Activated CD8-positive, alpha-beta memory T cell treated with anti-CD3 and anti-CD28 coated beads, Interleukin-2, amount 10 ng/mL, durations not matched to agents 7 days and 5 days (primary cell): Measurements from ENCODE around the gene KCNQ4. TPM values are rescaled to one million over a fixed set of nuclear protein-coding genes. Genes with fewer than 3 reads are reported as not detected.
A peak's percentile ranks its signal among the peaks of the same experiment; 100 is the strongest.

Experiments used
- ATAC-seq: fragments of 150-1000 bp; cut with Tn5 transposase; one replicate; pipeline ENCODE4 v1.10.0; 2021; ENCODE audit warnings: moderate library complexity
- CTCF ChIA-PET: fragments of 350-600 bp; sonication (Branson Sonifier 250); formaldehyde crosslinking; loops from one replicate; lab custom pipeline; 2021; ENCODE audit warnings: antibody characterized with exemption; lab: Charles Lee
- DNase-seq: peaks from one replicate; pipeline ENCODE4 v3.0.0-alpha.2; 2020
- H3K27ac Mint-ChIP-seq: one replicate; pipeline ENCODE4 v1.8.0; 2021; ENCODE audit warnings: mild to moderate bottlenecking, mixed read lengths
- H3K27me3 Mint-ChIP-seq: one replicate; pipeline ENCODE4 v1.8.0; 2021; ENCODE audit warnings: mixed read lengths
- H3K36me3 Mint-ChIP-seq: one replicate; pipeline ENCODE4 v1.8.0; 2021; ENCODE audit warnings: mild to moderate bottlenecking, mixed read lengths
- H3K4me1 Mint-ChIP-seq: one replicate; pipeline ENCODE4 v1.8.0; 2021; ENCODE audit warnings: mixed read lengths
- H3K4me3 Mint-ChIP-seq: one replicate; pipeline ENCODE4 v1.8.0; 2021; ENCODE audit warnings: mild to moderate bottlenecking, moderate library complexity, mixed read lengths
- H3K9me3 Mint-ChIP-seq: one replicate; pipeline ENCODE4 v1.8.0; 2022; ENCODE audit warnings: low read depth, mixed read lengths
- total RNA-seq, 2 experiments: library from RNA; stranded (reverse); gene quantifications; one replicate each; pipeline ENCODE4 v1.2.3, GENCODE V29; 2021

The KCNQ4 gene
- total RNA-seq, 2 experiments from 2014 or later, result 0.12 to 0.44 TPM

- DNase-seq, result no peak
- Mint-ChIP-seq H3K4me1 (peaks cover 26% of the 10 kb centered on the region), H3K27me3 (no peaks in the 10 kb centered on the region), H3K9me3 (no peaks in the 10 kb centered on the region), H3K4me3 (no peak overlapping the region), H3K36me3 (peaks cover 4% of the 10 kb centered on the region), H3K27ac (peak overlapping the region; percentile 48)
- no peak for ATAC-seq
- CTCF ChIA-PET, result interaction anchor here (2.0 to 3.7 kb wide), 2 partner anchors 11 to 68 kb away, joined by 13 to 28 read pairs; no protein-coding TSS in a partner anchor
Observed at GRCh38 chr1:40838980-40839942, 55.7 kb downstream of the KCNQ4 start.

DNA sequence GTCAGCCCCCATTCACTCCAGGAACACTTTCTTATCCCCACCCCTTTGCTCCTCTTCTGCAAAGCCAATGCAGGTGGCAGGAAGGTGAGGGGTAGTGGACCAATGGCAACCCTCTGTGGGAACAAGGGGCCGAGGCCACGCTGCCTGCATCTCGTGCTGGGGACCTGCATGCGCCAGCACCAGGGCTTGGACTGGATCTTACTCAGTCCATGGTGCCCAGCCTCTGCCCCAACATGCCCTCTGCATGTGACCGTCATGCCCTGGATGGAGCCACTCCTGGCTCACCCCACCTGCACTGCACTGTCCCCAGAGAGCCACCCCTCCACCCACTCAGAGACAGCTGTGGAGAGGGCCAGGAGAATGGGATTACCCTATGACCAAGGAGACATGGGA, 56.4 kb downstream of the KCNQ4 start:
- ATAC-seq, result no peak
- Mint-ChIP-seq H3K27ac (peak overlapping the region; percentile 85), H3K4me3 (no peak overlapping the region)

DNA sequence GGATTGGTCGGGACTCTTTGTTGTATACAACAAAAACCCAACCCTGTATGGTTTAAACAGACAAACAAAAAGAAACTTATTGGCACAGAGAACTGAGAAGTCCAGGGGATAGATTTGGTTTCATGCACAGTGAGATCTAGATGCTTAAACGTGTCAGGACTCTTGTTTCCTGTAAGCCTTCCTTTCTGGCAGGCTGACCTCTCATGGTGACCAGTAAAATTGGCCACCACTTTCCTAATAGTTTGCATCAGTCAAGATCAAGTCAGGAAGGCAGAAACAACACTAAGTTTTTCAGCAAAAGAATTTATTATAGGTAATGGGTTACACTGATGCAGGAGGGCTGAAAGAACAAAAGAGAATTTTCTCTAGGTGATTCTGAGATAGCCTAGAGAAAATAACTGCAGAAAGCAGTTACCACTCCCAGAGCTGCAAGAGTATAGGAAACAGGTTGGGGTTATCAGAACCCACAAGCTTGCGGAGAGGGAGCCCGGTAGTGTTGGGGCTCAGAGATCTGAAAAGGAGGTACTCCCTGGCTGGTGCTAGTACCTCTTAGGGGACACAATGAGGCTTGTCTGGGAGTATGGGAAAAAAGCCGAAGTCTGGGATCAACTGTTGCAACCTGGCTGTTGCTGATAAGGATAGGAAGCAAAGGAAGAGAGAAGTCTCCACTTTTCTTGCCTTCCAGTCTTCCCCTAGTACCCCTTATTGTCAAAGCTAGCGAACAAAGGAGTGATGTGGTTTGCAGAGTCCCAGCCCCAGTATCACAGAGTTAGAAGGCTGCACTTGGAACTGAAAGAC, 57.1 kb downstream of the KCNQ4 start:
- peak; percentile 76 for ATAC-seq

More for the DNA sequence above, 56.4 kb downstream of the KCNQ4 start:
- Mint-ChIP-seq H3K4me1 (peaks cover 29% of the 10 kb centered on the region), H3K27me3 (no peaks in the 10 kb centered on the region), H3K36me3 (peaks cover 4% of the 10 kb centered on the region), H3K9me3 (no peaks in the 10 kb centered on the region)
- CTCF ChIA-PET, result interaction anchor here (2.0 to 3.7 kb wide), 2 partner anchors 11 to 68 kb away, joined by 13 to 28 read pairs; no protein-coding TSS in a partner anchor
- DNase-seq, result no peak

GRCh38 chr1:40841602-40842001, 58.0 kb downstream of the KCNQ4 start:
- Mint-ChIP-seq H3K4me3 (no peak overlapping the region), H3K36me3 (peaks cover 4% of the 10 kb centered on the region), H3K9me3 (no peaks in the 10 kb centered on the region), H3K27me3 (no peaks in the 10 kb centered on the region), H3K27ac (peak overlapping the region; percentile 42), H3K4me1 (peaks cover 38% of the 10 kb centered on the region)
- no peak for DNase-seq
- CTCF ChIA-PET, result interaction anchor here (0.7 to 3.7 kb wide), 9 partner anchors 9 to 140 kb away, joined by 3 to 28 read pairs (median 7); no protein-coding TSS in a partner anchor
- ATAC-seq, result no peak

More for the DNA sequence above, 57.1 kb downstream of the KCNQ4 start:
- H3K27ac Mint-ChIP-seq, result peak overlapping the region; percentile 85
- H3K4me1 Mint-ChIP-seq, result peaks cover 34% of the 10 kb centered on the region
- peaks cover 4% of the 10 kb centered on the region for H3K36me3 Mint-ChIP-seq
- CTCF ChIA-PET, result interaction anchor here (0.9 to 3.7 kb wide), 6 partner anchors 8 to 112 kb away, joined by 3 to 28 read pairs (median 9); no protein-coding TSS in a partner anchor
- DNase-seq, result peak; percentile 83
- peak overlapping the region; percentile 5 for H3K4me3 Mint-ChIP-seq
- H3K9me3 Mint-ChIP-seq, result no peaks in the 10 kb centered on the region
- no peaks in the 10 kb centered on the region for H3K27me3 Mint-ChIP-seq

GRCh38 chr1:40842207-40842606, 58.6 kb downstream of the KCNQ4 start:
- DNase-seq (no peak), ATAC-seq (no peak)
- Mint-ChIP-seq H3K4me1 (peaks cover 38% of the 10 kb centered on the region), H3K36me3 (peaks cover 4% of the 10 kb centered on the region), H3K27ac (no peak overlapping the region), H3K27me3 (no peaks in the 10 kb centered on the region), H3K9me3 (no peaks in the 10 kb centered on the region), H3K4me3 (no peak overlapping the region)
- CTCF ChIA-PET, result interaction anchor here (0.7 to 1.8 kb wide), 4 partner anchors 19 to 141 kb away, joined by 3 to 7 read pairs (median 3); no protein-coding TSS in a partner anchor

GRCh38 chr1:40842691-40843090, 59.1 kb downstream of the KCNQ4 start:
- no peak overlapping the region for H3K4me3 Mint-ChIP-seq
- ATAC-seq, result no peak
- peaks cover 4% of the 10 kb centered on the region for H3K36me3 Mint-ChIP-seq
- no peaks in the 10 kb centered on the region for H3K27me3 Mint-ChIP-seq
- peaks cover 38% of the 10 kb centered on the region for H3K4me1 Mint-ChIP-seq
- no peak overlapping the region for H3K27ac Mint-ChIP-seq
- no peaks in the 10 kb centered on the region for H3K9me3 Mint-ChIP-seq
- CTCF ChIA-PET, result interaction anchor here (0.7 to 1.8 kb wide), 2 partner anchors 68 to 110 kb away, joined by 3 to 7 read pairs; no protein-coding TSS in a partner anchor
- DNase-seq, result no peak

GRCh38 chr1:40844079-40844478, 60.5 kb downstream of the KCNQ4 start:
- peaks cover 41% of the 10 kb centered on the region for H3K4me1 Mint-ChIP-seq
- CTCF ChIA-PET, result interaction anchor here (1.0 to 13.6 kb wide), 5 partner anchors 10 to 108 kb away, joined by 3 to 228 read pairs (median 3); no protein-coding TSS in a partner anchor
- no peaks in the 10 kb centered on the region for H3K27me3 Mint-ChIP-seq
- H3K36me3 Mint-ChIP-seq, result peaks cover 4% of the 10 kb centered on the region
- DNase-seq (no peak), ATAC-seq (no peak)
- H3K9me3 Mint-ChIP-seq, result no peaks in the 10 kb centered on the region
- H3K4me3 Mint-ChIP-seq, result no peak overlapping the region
- no peak overlapping the region for H3K27ac Mint-ChIP-seq

GRCh38 chr1:40844887-40845878, 61.6 kb downstream of the KCNQ4 start:
- Mint-ChIP-seq H3K27ac (peak overlapping the region; percentile 79), H3K4me3 (peak overlapping the region; percentile 49), H3K27me3 (no peaks in the 10 kb centered on the region), H3K36me3 (peaks cover 4% of the 10 kb centered on the region), H3K9me3 (no peaks in the 10 kb centered on the region), H3K4me1 (peaks cover 37% of the 10 kb centered on the region)
- CTCF ChIA-PET, result interaction anchor here (1.0 to 13.6 kb wide), 7 partner anchors 9 to 153 kb away, joined by 3 to 228 read pairs (median 3); partner anchors contain the start of gene NFYC
- DNase-seq, result no peak
- peak; percentile 56 for ATAC-seq

DNA sequence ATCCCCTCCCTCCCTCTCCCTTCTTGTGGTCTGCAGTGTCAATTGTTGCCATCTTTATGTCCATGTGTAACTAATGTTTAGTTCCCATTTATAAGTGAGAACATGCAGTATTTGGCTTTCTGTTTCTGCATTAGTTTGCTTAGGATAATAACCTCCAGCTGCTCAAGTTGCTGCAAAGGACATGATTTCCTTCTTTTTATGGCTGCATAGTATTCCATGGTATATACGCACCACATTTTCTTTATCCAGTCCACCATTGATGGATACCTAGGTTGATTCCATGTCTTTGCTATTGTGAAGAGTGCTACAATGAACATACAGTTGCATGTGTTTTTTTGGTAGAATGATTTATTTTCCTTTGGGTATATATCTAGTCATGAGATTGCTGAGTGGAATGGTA, 62.3 kb downstream of the KCNQ4 start:
- CTCF ChIA-PET, result interaction anchor here (1.6 to 13.6 kb wide), 3 partner anchors 48 to 106 kb away, joined by 4 to 228 read pairs (median 119); no protein-coding TSS in a partner anchor
- no peak overlapping the region for H3K4me3 Mint-ChIP-seq
- peaks cover 31% of the 10 kb centered on the region for H3K4me1 Mint-ChIP-seq
- ATAC-seq (no peak), DNase-seq (no peak)
- no peaks in the 10 kb centered on the region for H3K9me3 Mint-ChIP-seq
- no peak overlapping the region for H3K27ac Mint-ChIP-seq
- H3K27me3 Mint-ChIP-seq, result no peaks in the 10 kb centered on the region
- H3K36me3 Mint-ChIP-seq, result peaks cover 4% of the 10 kb centered on the region

- ATAC-seq (no peak), DNase-seq (no peak)
- Mint-ChIP-seq H3K36me3 (peaks cover 4% of the 10 kb centered on the region), H3K27me3 (no peaks in the 10 kb centered on the region), H3K4me1 (peaks cover 27% of the 10 kb centered on the region), H3K27ac (no peak overlapping the region), H3K4me3 (no peak overlapping the region), H3K9me3 (no peaks in the 10 kb centered on the region)
- CTCF ChIA-PET, result interaction anchor here (1.0 to 13.6 kb wide), 3 partner anchors 72 to 178 kb away, joined by 3 to 228 read pairs (median 119); no protein-coding TSS in a partner anchor
Observed at GRCh38 chr1:40847023-40847745, 63.6 kb downstream of the KCNQ4 start.

DNA sequence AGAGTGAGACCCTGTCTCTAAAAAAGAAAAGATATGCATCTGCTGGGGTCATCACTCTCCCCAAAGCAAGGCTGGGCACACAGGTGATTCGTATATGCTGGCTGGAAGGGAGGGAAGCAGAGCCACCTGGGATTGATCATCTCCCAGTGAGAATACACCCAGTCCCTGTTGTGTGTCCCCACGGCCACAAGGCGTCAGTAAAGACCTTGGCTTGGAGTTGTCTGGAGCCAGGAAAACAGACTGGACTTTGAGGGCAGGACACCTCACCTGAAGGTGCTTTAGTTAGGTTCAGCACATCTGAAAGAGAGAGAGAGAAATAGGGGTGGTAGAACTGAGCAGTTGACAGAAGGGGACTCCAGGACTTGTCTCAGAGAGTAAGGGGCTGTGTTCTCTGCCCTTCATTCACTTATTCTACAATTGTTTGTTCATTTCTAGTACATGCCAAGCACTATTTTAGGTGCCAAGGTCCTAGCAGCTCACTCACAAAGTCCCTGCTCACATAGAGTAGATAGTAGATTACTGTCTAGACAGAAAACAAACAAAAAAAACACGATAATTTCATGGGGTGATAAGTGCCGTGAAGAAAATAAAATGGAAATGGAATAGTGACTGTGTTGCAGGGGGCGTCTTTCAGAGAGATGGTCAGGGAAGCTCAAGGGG, 65.1 kb downstream of the KCNQ4 start:
- ATAC-seq (no peak), DNase-seq (no peak)
- CTCF ChIA-PET, result interaction anchor here (0.7 to 13.6 kb wide), 14 partner anchors 11 to 180 kb away, joined by 3 to 228 read pairs (median 3); partner anchors contain the start of genes CITED4 and NFYC
- Mint-ChIP-seq H3K36me3 (no peaks in the 10 kb centered on the region), H3K27me3 (no peaks in the 10 kb centered on the region), H3K9me3 (no peaks in the 10 kb centered on the region), H3K4me3 (no peak overlapping the region), H3K4me1 (peaks cover 27% of the 10 kb centered on the region), H3K27ac (no peak overlapping the region)
